Kidney (tissue), 14 donors: ENCODE results near the gene MFSD2B. TPM values are rescaled to one million over a fixed set of nuclear protein-coding genes. Genes with fewer than 3 reads are reported as not detected.

Source experiments
- DNase-seq, 5 donors: peaks; one replicate each; pipeline ENCODE4 v3.0.0-alpha.2; 2013 to 2020
- FAIRE-seq: peaks from 2 replicates; lab custom pipeline; 2012; peaks lifted over from hg19 to GRCh38; lab: Jason Lieb, UNC
- H3K27ac ChIP-seq, 2 donors: one replicate each; pipeline ENCODE4 v1.7.0; 2013; ENCODE audit warnings: low read depth in 2 of 2, low read length in 2 of 2, inconsistent platforms in 1 of 2
- H3K27me3 ChIP-seq: one replicate; pipeline ENCODE4 v1.7.1; 2013; ENCODE audit warnings: low read length, inconsistent platforms; ENCODE audit not compliant: control insufficient read depth, insufficient read depth
- H3K36me3 ChIP-seq, 3 donors: one replicate each; pipeline versions ENCODE4 v1.7.0 to v1.7.1; 2013; ENCODE audit warnings: low read length in 3 of 3, control low read depth in 1 of 3, inconsistent platforms in 1 of 3; ENCODE audit not compliant: insufficient read depth in 3 of 3, control insufficient read depth in 2 of 3
- H3K4me1 ChIP-seq, 3 donors: one replicate each; pipeline versions ENCODE4 v1.7.0 to v1.7.1; 2013; ENCODE audit warnings: low read length in 3 of 3, inconsistent platforms in 1 of 3, low read depth in 1 of 3; ENCODE audit not compliant: control insufficient read depth in 2 of 3, insufficient read depth in 2 of 3
- H3K4me3 ChIP-seq, 3 donors: one replicate each; pipeline versions ENCODE4 v1.7.0 to v1.8.1; 2013; ENCODE audit warnings: low read length in 3 of 3, control low read depth in 1 of 3, inconsistent platforms in 1 of 3
- H3K9ac ChIP-seq, 3 donors: one replicate each; pipeline versions ENCODE4 v1.7.0 to v1.7.1; 2013; ENCODE audit warnings: low read length in 3 of 3, control low read depth in 1 of 3, inconsistent platforms in 1 of 3
- H3K9me3 ChIP-seq, 3 donors: one replicate each; pipeline versions ENCODE4 v1.7.0 to v1.7.1; 2013; ENCODE audit warnings: low read length in 3 of 3, control low read depth in 1 of 3, inconsistent platforms in 1 of 3; ENCODE audit not compliant: control insufficient read depth in 2 of 3, insufficient read depth in 1 of 3
- intact Hi-C: fragments of 100-400 bp; cut with DNase I; formaldehyde crosslinking; loops from one replicate; pipeline ENCODE4 v1.11.1; 2022
- polyA plus RNA-seq: library from polyadenylated mRNA; stranded (reverse); fragments of 350-450 nt; fragmentation: Illumina TruSeq; extraction: RNeasy Lipid Tissue Mini Kit (QIAGEN cat#74804); gene quantifications from one replicate; pipeline ENCODE4 v1.2.3, GENCODE V29; 2014; ENCODE audit warnings: low read depth, low replicate concordance; ENCODE audit not compliant: insufficient read depth
- total RNA-seq: library from RNA; stranded (reverse); fragmentation: NEBNext Ultra II Directional; extraction: Animal tissue kit (Norgen Biotek cat#: 25700); gene quantifications from one replicate; pipeline ENCODE4 v1.2.1, GENCODE V29; 2021
- TF ChIP-seq, protein P1 (sequence below): IDR thresholded peaks from 3 replicates; pipeline ENCODE4 v1.5.1; 2012; ENCODE audit warnings: mild to moderate bottlenecking, moderate library complexity, borderline replicate concordance; ENCODE audit not compliant: insufficient read depth; ENCODE audit errors: extremely low read depth
- donor health status: control.
- donor health status: control.
- donor health status: control.
- donor health status: control.
- donor health status: control.
- donor health status: DM: yes; HTN: yes; CAD: no.
- donor health status: Normal renal cell carcinoma (clear cell type).

The MFSD2B gene
- total and polyA plus RNA-seq, 2 donors from 2014 or later, result 0.54 TPM; not detected in 1

DNA sequence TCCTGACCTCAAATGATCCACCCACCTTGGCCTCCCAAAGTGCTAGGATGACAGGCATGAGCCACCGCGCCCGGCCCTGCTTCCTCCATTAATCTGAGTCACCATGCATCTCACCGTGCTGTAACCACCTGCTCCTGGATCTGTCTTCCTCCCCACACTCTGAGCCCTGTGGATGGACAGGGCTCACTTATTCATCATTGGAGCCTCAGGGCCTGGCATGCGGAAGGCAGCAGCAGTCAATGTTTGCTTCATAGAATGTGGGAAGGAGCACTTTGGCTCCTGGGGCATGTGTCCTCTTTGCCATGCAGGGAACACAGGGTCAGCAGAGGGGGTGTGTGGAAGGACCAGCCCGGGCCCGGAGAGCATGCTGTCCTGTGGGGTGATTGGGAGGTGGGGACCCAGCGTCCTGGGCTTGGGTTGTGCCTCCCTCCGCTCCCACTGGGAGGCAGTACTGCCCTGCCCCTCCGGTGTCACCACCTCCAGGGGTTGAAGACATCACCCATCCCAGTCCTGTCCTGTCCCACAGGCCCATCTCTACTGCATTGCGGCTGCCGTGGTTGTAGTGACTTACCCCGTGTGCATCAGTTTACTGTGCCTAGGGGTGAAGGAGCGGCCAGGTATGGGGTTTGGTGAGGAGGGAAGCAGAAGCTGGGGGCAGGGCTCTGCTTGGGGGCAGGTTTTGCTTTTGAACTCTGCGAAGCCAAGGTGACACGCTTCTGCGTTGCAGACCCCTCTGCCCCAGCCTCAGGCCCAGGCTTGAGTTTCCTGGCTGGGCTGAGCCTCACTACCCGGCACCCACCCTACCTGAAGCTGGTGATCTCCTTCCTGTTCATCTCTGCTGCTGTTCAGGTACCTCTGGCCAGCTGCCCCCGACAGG lies 11.5 kb downstream of the MFSD2B start:
- H3K27me3 ChIP-seq, result no peaks in the 10 kb centered on the region
- intact Hi-C loops, result no loop called here
- H3K27ac ChIP-seq, result no peak overlapping the region
- TF ChIP-seq, protein P1, sequence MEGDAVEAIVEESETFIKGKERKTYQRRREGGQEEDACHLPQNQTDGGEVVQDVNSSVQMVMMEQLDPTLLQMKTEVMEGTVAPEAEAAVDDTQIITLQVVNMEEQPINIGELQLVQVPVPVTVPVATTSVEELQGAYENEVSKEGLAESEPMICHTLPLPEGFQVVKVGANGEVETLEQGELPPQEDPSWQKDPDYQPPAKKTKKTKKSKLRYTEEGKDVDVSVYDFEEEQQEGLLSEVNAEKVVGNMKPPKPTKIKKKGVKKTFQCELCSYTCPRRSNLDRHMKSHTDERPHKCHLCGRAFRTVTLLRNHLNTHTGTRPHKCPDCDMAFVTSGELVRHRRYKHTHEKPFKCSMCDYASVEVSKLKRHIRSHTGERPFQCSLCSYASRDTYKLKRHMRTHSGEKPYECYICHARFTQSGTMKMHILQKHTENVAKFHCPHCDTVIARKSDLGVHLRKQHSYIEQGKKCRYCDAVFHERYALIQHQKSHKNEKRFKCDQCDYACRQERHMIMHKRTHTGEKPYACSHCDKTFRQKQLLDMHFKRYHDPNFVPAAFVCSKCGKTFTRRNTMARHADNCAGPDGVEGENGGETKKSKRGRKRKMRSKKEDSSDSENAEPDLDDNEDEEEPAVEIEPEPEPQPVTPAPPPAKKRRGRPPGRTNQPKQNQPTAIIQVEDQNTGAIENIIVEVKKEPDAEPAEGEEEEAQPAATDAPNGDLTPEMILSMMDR, result no peak
- no peak for FAIRE-seq
- no peak overlapping the region for H3K4me3 ChIP-seq
- H3K9ac ChIP-seq, result no peak overlapping the region
- no peaks in the 10 kb centered on the region for H3K9me3 ChIP-seq
- peak in 1 of 5 donors; percentile 31 for DNase-seq
- H3K4me1 ChIP-seq, result no peaks in the 10 kb centered on the region
- H3K36me3 ChIP-seq, result peaks cover 0 to 2% (median 0%) of the 10 kb centered on the region in 3 donors

DNA sequence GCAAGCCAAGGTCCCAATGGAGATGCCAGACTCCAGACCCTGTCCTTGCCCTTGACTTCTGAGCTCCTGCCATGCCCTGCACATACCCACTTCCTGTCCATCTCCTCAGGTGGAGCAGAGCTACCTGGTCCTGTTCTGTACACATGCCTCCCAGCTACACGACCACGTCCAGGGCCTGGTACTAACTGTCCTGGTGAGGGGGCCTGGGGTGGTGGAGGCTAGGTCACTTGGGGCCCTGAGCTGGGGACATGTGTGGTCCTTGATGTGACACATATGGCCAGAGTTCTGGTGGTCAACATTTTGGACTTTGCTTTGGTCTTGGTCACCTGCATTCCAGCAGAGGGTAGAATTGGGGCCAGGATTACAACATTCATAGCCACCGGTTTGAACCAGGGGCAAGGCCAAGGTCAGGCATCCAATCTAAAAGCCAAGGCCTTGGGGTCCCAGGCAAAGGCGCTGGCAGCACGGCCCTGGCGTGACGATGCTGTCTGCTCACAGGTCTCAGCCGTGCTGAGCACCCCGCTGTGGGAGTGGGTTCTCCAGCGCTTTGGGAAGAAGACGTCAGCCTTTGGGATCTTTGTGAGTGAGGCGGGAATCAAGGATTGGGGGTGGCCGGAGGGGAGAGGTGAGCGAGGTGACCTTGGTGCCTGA lies 12.6 kb downstream of the MFSD2B start:
- H3K27ac ChIP-seq, result no peak overlapping the region
- H3K4me3 ChIP-seq, result no peak overlapping the region
- TF ChIP-seq, protein P1, result no peak
- no peaks in the 10 kb centered on the region for H3K4me1 ChIP-seq
- no peaks in the 10 kb centered on the region for H3K27me3 ChIP-seq
- H3K9me3 ChIP-seq, result no peaks in the 10 kb centered on the region
- DNase-seq, result no peak
- no peak overlapping the region for H3K9ac ChIP-seq
- FAIRE-seq, result no peak
- intact Hi-C loops, result no loop called here
- H3K36me3 ChIP-seq, result peaks cover 0 to 2% (median 0%) of the 10 kb centered on the region in 3 donors

DNA sequence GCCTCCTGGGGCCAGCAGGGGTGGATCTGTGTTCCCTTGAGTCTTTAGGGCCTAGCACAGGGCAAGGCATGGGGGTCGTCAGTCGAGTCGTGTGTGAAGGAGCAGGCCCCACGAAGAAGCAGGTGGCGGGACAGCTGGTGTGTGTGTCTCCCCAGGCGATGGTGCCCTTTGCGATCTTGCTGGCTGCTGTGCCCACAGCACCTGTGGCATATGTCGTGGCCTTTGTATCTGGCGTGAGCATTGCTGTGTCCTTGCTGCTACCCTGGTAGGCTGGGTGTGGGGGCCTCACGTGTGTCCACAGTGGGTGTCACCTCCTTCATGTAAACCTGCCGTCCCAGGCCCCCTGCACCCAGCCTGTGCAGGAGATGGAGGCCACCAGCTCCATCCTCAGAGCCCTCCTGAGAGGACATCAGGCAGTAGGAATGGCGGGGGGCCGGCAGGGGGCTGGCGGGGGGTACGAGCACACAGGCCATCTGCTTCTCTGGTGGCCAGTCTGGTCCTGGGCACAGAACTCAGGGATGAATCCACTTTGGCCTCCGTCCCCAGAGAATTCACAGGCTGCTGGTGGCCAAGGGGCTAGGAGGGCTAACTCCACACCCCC lies 13.2 kb downstream of the MFSD2B start:
- H3K27me3 ChIP-seq, result no peaks in the 10 kb centered on the region
- no peak overlapping the region for H3K9ac ChIP-seq
- H3K36me3 ChIP-seq, result peaks cover 0 to 2% (median 0%) of the 10 kb centered on the region in 3 donors
- intact Hi-C loops, result no loop called here
- H3K27ac ChIP-seq, result no peak overlapping the region
- FAIRE-seq (no peak), DNase-seq (no peak)
- H3K9me3 ChIP-seq, result no peaks in the 10 kb centered on the region
- H3K4me1 ChIP-seq, result no peaks in the 10 kb centered on the region
- no peak overlapping the region for H3K4me3 ChIP-seq
- TF ChIP-seq, protein P1, result no peak
